Measurements from ENCODE around the gene ZC3H7B. TPM values are rescaled to one million over a fixed set of nuclear protein-coding genes. Genes with fewer than 3 reads are reported as not detected.
A peak's percentile ranks its signal among the peaks of the same experiment; 100 is the strongest.

Gene ZC3H7B
- total RNA-seq, 2 donors from 2014 or later: 35.2 to 51.7 TPM

DNA sequence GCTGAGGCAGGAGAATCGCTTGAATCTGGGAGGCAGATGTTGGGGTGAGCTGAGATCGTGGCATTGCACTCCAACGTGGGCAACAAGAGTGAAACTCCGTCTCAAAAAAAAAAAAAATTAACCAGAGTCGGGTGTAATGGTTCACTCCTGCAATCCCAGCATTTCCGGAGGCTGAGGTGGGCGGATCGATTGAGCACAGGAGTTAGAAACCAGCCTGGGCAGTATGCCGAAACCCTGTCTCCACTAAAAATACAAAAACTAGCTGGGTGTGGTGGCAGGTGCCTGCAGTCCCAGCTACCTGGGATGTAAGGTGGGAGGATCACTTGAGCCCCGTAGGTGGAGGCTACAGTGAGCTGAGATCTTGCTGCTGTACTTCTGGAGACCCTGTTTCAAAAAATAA is 16.9 kb upstream of the ZC3H7B start:
- Histone ChIP-seq H3K9me3 (no peaks in the 10 kb centered on the region), H3K36me3 (peaks cover 6% of the 10 kb centered on the region), H3K4me3 (no peak overlapping the region), H3K27me3 (no peaks in the 10 kb centered on the region), H3K4me1 (peaks cover 4% of the 10 kb centered on the region), H3K9ac (ENCODE audit: low read depth in 2 of 2, low read length in 2 of 2) (no peak overlapping the region), H3K27ac (no peak overlapping the region)
- intact Hi-C loops (cut with DNase I): no loop called here
- TF ChIP-seq, protein P1, sequence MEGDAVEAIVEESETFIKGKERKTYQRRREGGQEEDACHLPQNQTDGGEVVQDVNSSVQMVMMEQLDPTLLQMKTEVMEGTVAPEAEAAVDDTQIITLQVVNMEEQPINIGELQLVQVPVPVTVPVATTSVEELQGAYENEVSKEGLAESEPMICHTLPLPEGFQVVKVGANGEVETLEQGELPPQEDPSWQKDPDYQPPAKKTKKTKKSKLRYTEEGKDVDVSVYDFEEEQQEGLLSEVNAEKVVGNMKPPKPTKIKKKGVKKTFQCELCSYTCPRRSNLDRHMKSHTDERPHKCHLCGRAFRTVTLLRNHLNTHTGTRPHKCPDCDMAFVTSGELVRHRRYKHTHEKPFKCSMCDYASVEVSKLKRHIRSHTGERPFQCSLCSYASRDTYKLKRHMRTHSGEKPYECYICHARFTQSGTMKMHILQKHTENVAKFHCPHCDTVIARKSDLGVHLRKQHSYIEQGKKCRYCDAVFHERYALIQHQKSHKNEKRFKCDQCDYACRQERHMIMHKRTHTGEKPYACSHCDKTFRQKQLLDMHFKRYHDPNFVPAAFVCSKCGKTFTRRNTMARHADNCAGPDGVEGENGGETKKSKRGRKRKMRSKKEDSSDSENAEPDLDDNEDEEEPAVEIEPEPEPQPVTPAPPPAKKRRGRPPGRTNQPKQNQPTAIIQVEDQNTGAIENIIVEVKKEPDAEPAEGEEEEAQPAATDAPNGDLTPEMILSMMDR (IDR thresholded peaks at IDR 0.05): no peak
- no peak for DNase-seq

DNA sequence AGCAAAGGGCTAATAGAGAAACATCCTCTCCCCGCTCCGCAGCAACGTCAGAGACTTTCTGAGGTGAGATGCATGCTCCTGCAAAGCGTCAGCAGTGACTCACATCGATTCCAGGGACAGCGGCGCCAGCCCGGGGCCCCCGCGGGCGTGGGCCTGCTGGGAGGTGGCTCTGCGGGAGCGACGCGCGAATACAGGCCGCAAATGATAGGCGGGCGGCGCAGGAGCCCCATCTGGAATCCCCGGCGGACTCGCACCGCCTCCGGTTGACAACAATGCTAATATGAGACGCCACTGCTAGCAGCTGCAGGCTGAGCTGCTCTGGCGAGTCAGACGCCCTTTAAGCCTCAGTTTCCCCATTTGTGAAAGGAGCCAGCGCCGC is 15.9 kb upstream of the ZC3H7B start:
- H3K4me3 ChIP-seq: peak overlapping the region; percentile 93
- H3K27me3 ChIP-seq: no peaks in the 10 kb centered on the region
- peaks cover under 1% of the 10 kb centered on the region for H3K36me3 ChIP-seq
- peak overlapping the region; percentile 64 to 79 for H3K9ac ChIP-seq (ENCODE audit: low read depth in 2 of 2, low read length in 2 of 2)
- H3K4me1 ChIP-seq: peaks cover 4% of the 10 kb centered on the region
- no peaks in the 10 kb centered on the region for H3K9me3 ChIP-seq
- intact Hi-C loops (cut with DNase I): loop anchor here (5.0 kb wide), 1 partner anchor 162 kb away; the partner anchor contains the start of gene TOB2
- peak; percentile 53 for DNase-seq
- TF ChIP-seq, protein P1 (IDR thresholded peaks at IDR 0.05): no peak
- H3K27ac ChIP-seq: peak overlapping the region; percentile 82

DNA sequence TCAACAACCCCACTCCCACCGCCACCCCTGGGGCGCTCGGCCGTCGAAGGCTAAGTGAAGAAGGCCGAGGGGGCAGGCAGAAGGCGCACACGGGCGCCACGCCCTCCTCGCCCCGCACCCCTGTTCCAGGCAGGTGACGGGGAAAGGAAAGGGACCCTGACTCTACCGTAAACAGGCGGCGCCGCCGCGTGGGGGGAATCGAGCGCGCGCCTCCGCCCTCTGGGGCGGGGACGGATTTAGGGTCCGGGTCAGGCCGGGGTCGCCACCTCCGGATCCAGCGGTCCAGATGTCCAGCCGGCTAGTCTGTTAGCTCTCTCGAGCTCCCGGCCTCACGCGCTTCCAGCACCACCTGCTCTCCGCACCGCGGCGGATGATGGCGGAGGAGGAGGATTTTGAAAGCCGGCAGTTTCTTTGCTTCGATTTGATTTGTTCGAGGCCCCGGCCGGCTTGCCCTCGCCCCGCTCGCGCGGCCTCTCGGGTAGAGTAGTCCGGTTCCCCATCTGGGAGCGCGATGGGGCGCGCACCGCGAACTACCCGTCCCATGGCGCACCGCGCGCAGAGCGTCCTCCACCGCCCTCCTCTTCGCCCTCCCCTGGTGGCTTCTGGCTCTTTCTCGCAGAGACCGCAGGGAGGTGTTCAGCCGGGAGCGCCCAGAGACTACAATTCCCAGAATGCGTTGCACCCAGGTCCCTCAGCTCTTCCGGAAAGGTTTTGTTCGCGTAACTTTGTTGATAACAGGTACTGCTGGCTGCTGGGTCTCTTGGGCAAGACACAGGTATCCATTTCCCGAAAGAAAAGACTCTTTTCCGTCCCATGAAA is 15.3 kb upstream of the ZC3H7B start, which contains the start of gene RANGAP1:
TSS of gene RANGAP1 (minus strand) at position 368 of the 819 bp plus-strand sequence. CDS start 5,143 bp downstream, outside the sequence.
- TF ChIP-seq, protein P1 (IDR thresholded peaks at IDR 0.05): no peak
- intact Hi-C loops (cut with DNase I): loop anchor here (5.0 kb wide), 1 partner anchor 161 kb away; the partner anchor contains the start of gene TOB2
- no peaks in the 10 kb centered on the region for H3K27me3 ChIP-seq
- H3K9ac ChIP-seq (ENCODE audit: low read depth in 2 of 2, low read length in 2 of 2): peak within 1 kb of the TSS; percentile 64 to 83
- H3K27ac ChIP-seq: peak within 1 kb of the TSS; percentile 88
- peaks cover 4% of the 10 kb centered on the region for H3K4me1 ChIP-seq
- H3K9me3 ChIP-seq: no peaks in the 10 kb centered on the region
- peak within 1 kb of the TSS; percentile 93 for H3K4me3 ChIP-seq
- DNase-seq: peak; percentile 99
- H3K36me3 ChIP-seq: no peaks in the 10 kb centered on the region

DNA sequence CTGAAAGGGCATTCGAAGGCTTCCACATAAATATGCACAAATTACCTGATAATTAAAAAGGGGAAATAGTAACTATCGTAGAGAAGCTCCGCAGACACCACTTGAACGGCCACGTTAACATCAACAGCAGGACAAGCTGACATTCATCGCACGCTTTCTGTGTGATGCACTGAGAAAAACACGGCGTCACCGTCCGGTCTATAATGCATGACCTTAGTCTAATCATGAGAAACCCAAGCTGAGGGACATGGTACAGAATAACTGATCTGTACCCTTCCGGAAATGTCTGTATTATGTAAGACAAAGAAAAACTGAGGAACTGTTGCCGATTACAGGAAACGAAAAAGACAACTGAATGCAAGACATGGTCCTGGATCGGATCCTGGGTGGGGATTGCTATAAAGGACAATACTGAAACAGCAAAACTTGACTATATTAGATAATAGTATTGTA is 14.7 kb upstream of the ZC3H7B start:
- Histone ChIP-seq H3K27me3 (no peaks in the 10 kb centered on the region), H3K9ac (ENCODE audit: low read depth in 2 of 2, low read length in 2 of 2) (peak overlapping the region in 1 of 2 donors; percentile 83), H3K27ac (peak overlapping the region; percentile 88), H3K4me3 (peak overlapping the region; percentile 43), H3K36me3 (no peaks in the 10 kb centered on the region), H3K4me1 (peaks cover 4% of the 10 kb centered on the region), H3K9me3 (no peaks in the 10 kb centered on the region)
- TF ChIP-seq, protein P1 (IDR thresholded peaks at IDR 0.05): no peak
- intact Hi-C loops (cut with DNase I): loop anchor here (5.0 kb wide), 1 partner anchor 161 kb away; the partner anchor contains the start of gene TOB2
- no peak for DNase-seq

DNA sequence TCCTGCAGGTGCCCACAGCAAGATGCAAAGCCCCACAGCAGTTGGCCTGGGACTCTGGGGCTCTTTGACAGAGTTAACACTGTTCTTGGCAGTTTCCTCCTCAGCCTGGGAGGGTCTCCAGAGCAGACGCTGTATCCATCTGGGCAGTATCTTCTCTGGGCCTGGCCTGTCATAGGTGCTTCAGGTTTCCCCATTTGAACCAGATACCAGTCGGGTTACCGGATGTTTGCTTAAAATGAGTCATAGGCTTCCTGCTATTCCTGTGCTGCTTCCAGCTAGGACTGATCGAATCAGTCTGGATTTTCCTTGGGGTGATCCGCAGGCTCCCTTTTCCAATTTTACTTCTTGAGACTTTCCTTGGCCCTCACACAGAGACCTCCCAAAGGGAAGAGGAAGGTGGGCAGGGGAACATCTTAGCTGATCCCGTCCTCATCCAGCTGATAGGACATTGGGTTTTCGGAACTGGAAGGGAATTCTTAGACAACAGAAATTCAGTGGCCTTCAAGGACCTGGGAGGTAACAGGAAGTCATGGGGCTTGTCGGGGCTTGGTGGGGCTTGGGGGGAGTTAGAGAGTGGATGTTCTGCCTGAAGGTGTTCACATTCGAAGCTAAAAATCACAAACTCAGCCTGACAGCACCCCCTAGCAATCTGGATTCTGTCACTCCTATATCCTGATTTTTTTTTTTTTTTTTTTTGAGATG is 12.9 kb upstream of the ZC3H7B start:
- intact Hi-C loops (cut with DNase I): loop anchor here (5.0 kb wide), 1 partner anchor 159 kb away; the partner anchor contains the start of gene TOB2

More for the DNA sequence above, 12.9 kb upstream of the ZC3H7B start:
- Histone ChIP-seq H3K27ac (peak overlapping the region; percentile 88), H3K36me3 (no peaks in the 10 kb centered on the region), H3K27me3 (no peaks in the 10 kb centered on the region), H3K4me1 (peaks cover 4% of the 10 kb centered on the region), H3K4me3 (no peak overlapping the region), H3K9ac (ENCODE audit: low read depth in 2 of 2, low read length in 2 of 2) (peak overlapping the region; percentile 3 to 69), H3K9me3 (no peaks in the 10 kb centered on the region)
- peak; percentile 76 for DNase-seq
- TF ChIP-seq, protein P1 (IDR thresholded peaks at IDR 0.05): no peak
